Nephron (organoid): ENCODE results near the gene GNG14.
A peak's percentile ranks its signal among the peaks of the same experiment; 100 is the strongest.
"Not testable (repeated sequence)": the region's sequence is repeated elsewhere in the genome, so short reads cannot be mapped to it uniquely, and the experiment has no call there.

ENCODE experiments used
- H3K27ac Mint-ChIP-seq, 3 experiments: 2 replicates each; pipeline ENCODE4 v1.8.0; 2020; ENCODE audit warnings: mixed read lengths in 3 of 3, mild to moderate bottlenecking in 2 of 3, moderate library complexity in 1 of 3
- H3K27me3 Mint-ChIP-seq: 2 replicates; pipeline ENCODE4 v1.8.0; 2021; ENCODE audit warnings: low read depth, mild to moderate bottlenecking, moderate library complexity, mixed read lengths
- H3K36me3 Mint-ChIP-seq: 2 replicates; pipeline ENCODE4 v1.8.0; 2020; ENCODE audit warnings: low read depth, mixed read lengths
- H3K4me1 Mint-ChIP-seq: 2 replicates; pipeline ENCODE4 v1.8.0; 2020; ENCODE audit warnings: mixed read lengths
- H3K4me3 Mint-ChIP-seq, 3 experiments: 2 replicates each; pipeline ENCODE4 v1.8.0; 2020; ENCODE audit warnings: mild to moderate bottlenecking in 3 of 3, mixed read lengths in 3 of 3, moderate library complexity in 2 of 3
- H3K9me3 Mint-ChIP-seq: 2 replicates; pipeline ENCODE4 v1.8.0; 2020; ENCODE audit warnings: mixed read lengths
- CTCF ChIP-seq, 3 experiments: fragments of 200-600 bp; sonication (generic); IDR thresholded peaks; one replicate each; pipeline ENCODE4 v1.5.0; 2021; ENCODE audit warnings: antibody characterized with exemption in 3 of 3; ENCODE audit not compliant: unreplicated experiment in 3 of 3

Gene GNG14

DNA sequence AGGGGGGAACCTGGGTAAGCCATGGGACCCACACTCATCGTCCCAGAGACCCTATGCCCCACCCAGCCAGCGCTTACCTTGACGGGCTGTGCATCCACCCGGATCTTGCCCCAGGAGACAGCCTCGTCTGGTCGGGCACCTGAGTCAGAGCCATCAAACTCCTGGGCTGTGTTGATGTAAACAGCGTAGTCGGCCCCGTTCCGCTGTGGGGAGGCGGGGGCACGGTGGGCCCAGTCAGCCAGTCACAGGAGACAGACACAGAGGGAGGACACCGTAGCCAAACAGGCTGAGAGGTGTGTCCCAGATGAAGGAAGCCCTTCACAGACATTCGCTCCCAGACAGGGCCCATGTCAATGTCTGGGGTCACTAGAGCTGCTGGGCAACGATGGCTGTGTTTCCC lies 11.9 kb upstream of the GNG14 start:
- no peaks in the 10 kb centered on the region for H3K9me3 Mint-ChIP-seq
- H3K4me3 Mint-ChIP-seq = no peak overlapping the region
- peaks cover 44% of the 10 kb centered on the region for H3K36me3 Mint-ChIP-seq
- peak overlapping the region in 1 of 3 experiments; percentile 47 for H3K27ac Mint-ChIP-seq
- H3K27me3 Mint-ChIP-seq = no peaks in the 10 kb centered on the region
- peaks cover 2% of the 10 kb centered on the region for H3K4me1 Mint-ChIP-seq
- TF ChIP-seq CTCF (IDR thresholded peaks at IDR 0.05; ENCODE audit: unreplicated experiment in 3 of 3) = no peak

DNA sequence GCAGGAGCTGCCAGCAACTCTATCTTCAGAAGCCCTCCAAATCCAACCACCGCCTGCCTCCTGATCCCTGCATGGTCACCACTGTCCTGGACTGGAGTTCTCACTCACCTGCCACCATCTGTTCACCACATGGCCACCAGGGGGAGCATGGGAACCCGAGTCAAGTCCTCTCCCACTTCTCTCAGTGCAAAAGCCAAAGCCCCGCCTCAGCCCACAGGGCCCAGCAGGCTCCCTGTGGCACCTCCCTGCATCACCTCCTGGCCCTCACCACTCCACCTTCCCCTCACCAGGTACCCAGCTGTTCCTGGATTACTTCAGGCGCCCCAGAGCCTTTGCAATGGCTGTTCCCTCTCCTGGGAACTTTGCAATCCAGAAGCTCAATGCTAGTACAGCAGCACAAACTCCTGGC lies 11.4 kb upstream of the GNG14 start:
- Mint-ChIP-seq H3K27me3 (no peaks in the 10 kb centered on the region), H3K27ac (peak overlapping the region in 2 of 3 experiments; percentile 10 to 47), H3K9me3 (no peaks in the 10 kb centered on the region), H3K36me3 (peaks cover 48% of the 10 kb centered on the region), H3K4me1 (peaks cover 6% of the 10 kb centered on the region), H3K4me3 (peak overlapping the region in 2 of 3 experiments; percentile 45 to 60)
- TF ChIP-seq CTCF (IDR thresholded peaks at IDR 0.05; ENCODE audit: unreplicated experiment in 3 of 3) = peak; percentile 70 to 79 (median 74)

DNA sequence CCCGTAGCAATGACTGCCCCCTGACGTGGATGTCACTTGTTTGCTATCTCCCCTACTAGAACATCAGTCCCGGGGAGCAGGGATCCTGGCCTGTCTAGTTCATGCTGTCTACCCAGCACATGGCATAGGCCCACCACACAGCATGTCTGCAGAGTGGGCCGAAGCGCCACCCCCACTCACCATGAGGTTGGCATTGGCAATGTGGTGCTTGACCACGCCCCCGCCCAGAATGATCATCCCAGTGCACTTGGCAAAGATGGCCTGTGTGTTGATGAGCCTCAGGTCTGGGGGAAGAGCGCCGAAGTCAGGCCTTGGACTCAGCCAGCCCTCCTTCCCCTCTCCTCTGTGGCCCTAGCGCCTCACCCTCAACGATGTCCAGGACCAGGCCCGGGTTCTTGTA lies 10.9 kb upstream of the GNG14 start:
- TF ChIP-seq CTCF (IDR thresholded peaks at IDR 0.05; ENCODE audit: unreplicated experiment in 3 of 3) = no peak

DNA sequence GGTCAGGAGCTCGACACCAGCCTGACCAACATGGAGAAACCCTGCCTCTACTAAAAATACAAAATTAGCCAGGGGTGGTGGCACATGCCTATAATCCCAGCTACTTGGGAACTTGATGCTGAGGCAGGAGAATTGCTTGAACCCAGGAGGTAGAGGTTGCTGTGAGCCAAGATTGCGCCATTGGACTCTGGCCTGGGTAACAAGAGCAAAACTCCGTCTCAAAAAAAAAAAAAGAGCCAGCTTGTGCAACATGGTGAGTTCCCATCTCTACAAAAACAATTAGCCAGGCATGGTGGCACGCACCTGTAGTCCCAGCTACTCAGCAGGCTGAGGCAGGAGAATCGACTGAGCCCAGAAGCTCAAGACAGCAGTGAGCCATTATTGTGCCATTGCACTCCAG lies 9.8 kb upstream of the GNG14 start:
- H3K27ac Mint-ChIP-seq, H3K4me3 Mint-ChIP-seq, H3K4me1 Mint-ChIP-seq, H3K9me3 Mint-ChIP-seq, H3K27me3 Mint-ChIP-seq: not testable (repeated sequence)
- peaks cover 43% of the 10 kb centered on the region for H3K36me3 Mint-ChIP-seq

More for the DNA sequence above, 10.9 kb upstream of the GNG14 start:
- H3K27ac Mint-ChIP-seq = no peak overlapping the region
- H3K9me3 Mint-ChIP-seq = no peaks in the 10 kb centered on the region
- no peak overlapping the region for H3K4me3 Mint-ChIP-seq
- peaks cover 6% of the 10 kb centered on the region for H3K4me1 Mint-ChIP-seq
- H3K36me3 Mint-ChIP-seq = peaks cover 46% of the 10 kb centered on the region
- no peaks in the 10 kb centered on the region for H3K27me3 Mint-ChIP-seq

- Mint-ChIP-seq H3K36me3 (peaks cover 35% of the 10 kb centered on the region), H3K27me3 (peaks cover 5% of the 10 kb centered on the region), H3K4me1 (peaks cover 6% of the 10 kb centered on the region), H3K27ac (no peak overlapping the region), H3K9me3 (no peaks in the 10 kb centered on the region), H3K4me3 (peak overlapping the region; percentile 66 to 70 (median 69))
- TF ChIP-seq CTCF (IDR thresholded peaks at IDR 0.05; ENCODE audit: unreplicated experiment in 3 of 3) = no peak
Observed at GRCh38 chr19:12680034-12680433, 7.8 kb upstream of the GNG14 start.

DNA sequence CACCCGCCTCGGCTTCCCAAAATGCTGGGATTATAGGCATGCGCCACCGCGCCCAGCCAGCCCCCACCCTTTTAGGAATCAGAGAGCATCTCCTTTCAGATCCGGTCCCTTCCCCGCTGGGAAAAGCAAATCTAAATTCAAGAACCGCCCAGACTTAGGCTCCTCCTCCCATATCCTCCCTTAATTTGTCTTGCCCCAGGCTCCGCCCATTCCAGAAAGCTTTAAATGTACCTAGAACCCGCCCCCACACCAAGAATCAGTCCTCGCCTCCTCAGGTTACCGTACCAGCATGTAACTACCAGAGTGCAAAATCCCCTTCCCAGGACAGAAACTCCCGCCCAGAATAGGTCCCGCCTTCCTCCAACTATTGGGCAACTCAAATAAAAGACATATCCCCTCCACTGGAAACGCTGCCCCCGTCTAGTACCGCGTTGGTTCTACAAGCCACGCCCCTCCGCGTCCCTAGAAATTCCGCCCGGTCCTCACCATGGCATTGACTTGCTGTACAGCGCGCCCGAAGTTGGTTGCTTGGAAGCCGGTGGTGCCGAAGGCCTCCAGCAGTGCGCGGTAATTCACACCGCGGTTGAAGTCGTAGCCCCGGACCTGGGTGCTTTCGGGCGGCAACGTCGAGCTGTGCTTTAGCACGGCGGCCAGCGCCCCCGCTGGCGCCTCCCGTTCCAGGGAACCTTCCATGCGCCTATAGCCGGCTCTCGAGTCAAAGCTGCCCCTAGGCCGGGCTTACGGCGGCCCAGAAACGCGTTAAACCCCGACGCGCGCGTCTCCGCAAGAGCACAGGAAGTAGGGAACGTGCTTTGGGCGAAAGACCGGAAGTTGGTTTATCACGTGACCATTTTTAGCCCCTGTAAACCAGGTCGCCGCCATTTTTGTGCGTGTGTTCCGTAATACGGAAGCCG lies 6.5 kb upstream of the GNG14 start, which contains the start of gene DHPS:
DHPS (minus strand) TSS at position 807 of the 914 bp plus-strand sequence; CDS start at position 693, 114 bp downstream.
- Mint-ChIP-seq H3K4me1 (peaks cover 6% of the 10 kb centered on the region), H3K36me3 (peaks cover 26% of the 10 kb centered on the region), H3K27ac (peak within 1 kb of the TSS; percentile 66 to 90 (median 84)), H3K27me3 (peaks cover 5% of the 10 kb centered on the region), H3K4me3 (peak within 1 kb of the TSS; percentile 89 to 91 (median 90)), H3K9me3 (no peaks in the 10 kb centered on the region)
- TF ChIP-seq CTCF (IDR thresholded peaks at IDR 0.05; ENCODE audit: unreplicated experiment in 3 of 3) = no peak
